GM12873 (cell line): ENCODE measurements around the gene KRCC1.

Experiments used
- TF ChIP-seq, protein P1 (sequence below): IDR thresholded peaks from 2 replicates; pipeline ENCODE4 v1.5.1; 2012; ENCODE audit warnings: low read depth, mild to moderate bottlenecking, moderate library complexity, low read length, control low read depth; ENCODE audit not compliant: insufficient read depth; ENCODE audit errors: missing control alignments

The KRCC1 gene

DNA sequence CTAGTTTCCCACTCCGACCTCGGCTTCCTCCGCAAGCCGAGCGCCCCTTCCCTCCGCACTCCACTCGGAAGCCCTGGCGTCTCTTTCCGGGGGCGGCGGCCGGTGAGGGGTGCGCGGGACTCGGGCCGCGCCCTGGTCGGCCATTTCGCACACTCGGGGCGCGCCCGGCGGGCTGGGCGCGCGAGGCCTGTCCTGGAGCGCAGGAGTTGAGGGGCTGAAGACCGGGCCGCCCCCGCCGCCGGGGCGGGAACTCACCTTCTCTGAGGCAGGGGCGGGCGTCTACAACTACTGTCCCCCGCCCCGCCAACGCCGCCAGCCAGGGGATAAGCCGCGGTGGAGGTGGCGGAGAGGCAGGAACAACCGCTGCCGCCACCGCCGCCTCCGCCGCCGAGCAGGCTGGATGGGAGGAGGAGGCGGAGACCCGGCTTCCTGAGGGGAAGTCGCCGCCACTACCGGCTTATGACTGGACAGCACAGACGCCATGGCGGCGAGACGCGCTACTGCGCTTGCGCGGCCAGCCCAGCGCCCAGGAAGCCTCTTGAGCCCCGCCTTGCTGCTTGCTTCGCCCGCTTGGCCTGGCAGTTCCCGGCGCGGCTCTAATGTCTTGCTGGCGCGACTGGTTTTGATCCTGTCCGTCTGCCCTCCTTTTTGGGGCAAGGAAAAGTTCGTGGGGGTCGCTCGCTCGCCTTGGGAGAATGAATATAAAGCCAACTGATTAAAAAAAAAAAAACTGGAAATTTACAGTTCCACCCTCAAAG is at the start of gene KRCC1:
Gene KRCC1, minus strand, starts transcription at position 413 of the 758 bp plus-strand sequence. CDS start 27,220 bp downstream, outside the sequence.
- TF ChIP-seq, protein P1, sequence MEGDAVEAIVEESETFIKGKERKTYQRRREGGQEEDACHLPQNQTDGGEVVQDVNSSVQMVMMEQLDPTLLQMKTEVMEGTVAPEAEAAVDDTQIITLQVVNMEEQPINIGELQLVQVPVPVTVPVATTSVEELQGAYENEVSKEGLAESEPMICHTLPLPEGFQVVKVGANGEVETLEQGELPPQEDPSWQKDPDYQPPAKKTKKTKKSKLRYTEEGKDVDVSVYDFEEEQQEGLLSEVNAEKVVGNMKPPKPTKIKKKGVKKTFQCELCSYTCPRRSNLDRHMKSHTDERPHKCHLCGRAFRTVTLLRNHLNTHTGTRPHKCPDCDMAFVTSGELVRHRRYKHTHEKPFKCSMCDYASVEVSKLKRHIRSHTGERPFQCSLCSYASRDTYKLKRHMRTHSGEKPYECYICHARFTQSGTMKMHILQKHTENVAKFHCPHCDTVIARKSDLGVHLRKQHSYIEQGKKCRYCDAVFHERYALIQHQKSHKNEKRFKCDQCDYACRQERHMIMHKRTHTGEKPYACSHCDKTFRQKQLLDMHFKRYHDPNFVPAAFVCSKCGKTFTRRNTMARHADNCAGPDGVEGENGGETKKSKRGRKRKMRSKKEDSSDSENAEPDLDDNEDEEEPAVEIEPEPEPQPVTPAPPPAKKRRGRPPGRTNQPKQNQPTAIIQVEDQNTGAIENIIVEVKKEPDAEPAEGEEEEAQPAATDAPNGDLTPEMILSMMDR: no peak

DNA sequence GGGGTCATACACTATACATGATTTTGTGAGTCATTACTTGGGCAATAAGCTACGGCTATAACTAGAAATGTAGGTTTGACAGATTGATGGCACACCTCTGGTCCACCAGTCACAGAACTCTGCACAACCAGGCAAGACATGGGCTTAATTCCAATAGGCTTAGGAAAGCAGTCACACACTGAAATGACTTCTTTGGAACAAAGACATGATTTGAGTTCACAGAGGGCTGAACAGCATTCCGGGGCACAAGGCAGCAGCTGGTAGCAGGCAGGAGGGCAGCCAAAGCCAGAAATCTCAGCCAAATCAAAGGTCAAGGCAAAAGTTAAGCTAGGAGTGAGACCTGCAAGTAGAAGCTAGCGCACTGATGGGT is 44.9 kb upstream of the KRCC1 start:
- TF ChIP-seq, protein P1: no peak

DNA sequence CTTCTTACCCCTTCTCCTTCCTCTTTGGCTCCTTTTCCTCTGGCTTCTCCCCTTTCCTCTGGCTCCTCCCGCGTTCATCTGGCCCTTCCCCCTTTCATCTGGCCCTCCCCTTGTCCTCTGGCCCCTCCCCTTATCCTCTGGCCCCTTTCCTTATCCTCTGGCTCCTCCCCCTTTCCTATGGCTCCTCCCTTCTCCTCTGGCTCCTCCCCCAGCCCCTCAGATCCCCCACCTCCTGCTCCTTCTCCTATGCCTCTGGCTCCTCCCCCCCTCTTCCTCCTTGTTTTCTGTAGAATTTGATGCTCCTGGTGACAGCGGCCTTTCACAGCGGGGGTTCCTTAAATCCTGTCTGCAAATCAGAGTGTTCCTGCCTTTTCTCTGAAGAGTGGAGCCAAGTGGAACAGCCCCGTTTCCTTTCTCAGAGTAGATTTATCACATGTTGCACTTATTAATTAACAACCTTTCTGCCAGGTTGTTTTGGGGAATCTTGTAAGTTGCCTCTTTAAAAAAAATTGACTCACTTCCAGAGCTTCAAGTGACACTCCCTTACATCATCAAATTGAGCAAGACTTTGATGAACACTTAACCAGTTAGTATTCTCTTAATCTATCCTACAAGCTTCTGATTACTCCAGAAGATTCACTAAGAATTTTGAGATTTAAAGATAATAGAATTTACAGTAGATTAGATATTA is 44.4 kb upstream of the KRCC1 start:
- TF ChIP-seq, protein P1: no peak

DNA sequence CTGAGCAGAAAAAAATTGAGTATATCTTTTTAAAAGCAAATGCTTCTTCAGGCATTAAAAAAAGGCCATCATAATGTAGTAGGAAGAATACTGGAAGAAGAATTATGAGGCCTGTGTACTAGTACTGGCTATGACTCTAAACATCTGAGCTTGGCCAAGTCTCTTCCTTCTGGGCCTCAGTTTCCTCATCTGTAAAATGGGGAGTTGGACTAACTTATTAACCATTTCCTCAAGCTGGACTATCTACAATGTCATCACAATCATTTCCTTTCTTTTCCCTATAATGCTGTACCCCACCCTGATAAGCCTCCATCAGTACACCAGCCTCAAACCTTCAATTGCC is 42.9 kb upstream of the KRCC1 start:
- TF ChIP-seq, protein P1: no peak

GRCh38 chr2:88097891-88098557 is 42.4 kb upstream of the KRCC1 start:
- TF ChIP-seq, protein P1: no peak

GRCh38 chr2:88097192-88097591 is 41.6 kb upstream of the KRCC1 start:
- TF ChIP-seq, protein P1: no peak

- TF ChIP-seq, protein P1: no peak
These were observed 41.1 kb upstream of the KRCC1 start for GRCh38 chr2:88096708-88097107.
